GM19468 (cell line): Measurements from ENCODE around the gene CRAMP1.

Experiments used
- ATAC-seq: cut with Tn5 transposase; IDR thresholded peaks from one replicate; pipeline ENCODE4 v1.9.1; 2021; ENCODE audit warnings: mild to moderate bottlenecking, moderate library complexity, moderate number of reproducible peaks; ENCODE audit not compliant: unreplicated experiment; ENCODE audit errors: extremely low read depth

The CRAMP1 gene

GRCh38 chr16:1654505-1655268, 42.5 kb downstream of the CRAMP1 start:
- ATAC-seq, result no peak

GRCh38 chr16:1655269-1655807, 43.2 kb downstream of the CRAMP1 start:
- ATAC-seq, result no peak

- no peak for ATAC-seq
Observed at GRCh38 chr16:1655909-1656807, 44.0 kb downstream of the CRAMP1 start.

GRCh38 chr16:1656808-1657617, 44.9 kb downstream of the CRAMP1 start:
- ATAC-seq, result no peak

GRCh38 chr16:1657841-1658240, 45.7 kb downstream of the CRAMP1 start:
- ATAC-seq, result no peak

- ATAC-seq, result no peak
Observed at GRCh38 chr16:1659031-1659430, 46.9 kb downstream of the CRAMP1 start.

- no peak for ATAC-seq
Observed at GRCh38 chr16:1661826-1662225, 49.7 kb downstream of the CRAMP1 start.

GRCh38 chr16:1662543-1662942, 50.4 kb downstream of the CRAMP1 start:
- no peak for ATAC-seq

GRCh38 chr16:1665829-1666228, 53.7 kb downstream of the CRAMP1 start:
- ATAC-seq, result no peak

GRCh38 chr16:1666316-1666715, 54.2 kb downstream of the CRAMP1 start:
- no peak for ATAC-seq

- no peak for ATAC-seq
Observed at GRCh38 chr16:1667271-1667670, 55.1 kb downstream of the CRAMP1 start.

GRCh38 chr16:1667916-1668315, 55.8 kb downstream of the CRAMP1 start:
- no peak for ATAC-seq

GRCh38 chr16:1668612-1669319, 56.6 kb downstream of the CRAMP1 start:
- no peak for ATAC-seq

- no peak for ATAC-seq
Observed at GRCh38 chr16:1669698-1670097, 57.5 kb downstream of the CRAMP1 start.

- no peak for ATAC-seq
Observed at GRCh38 chr16:1670371-1670770, 58.2 kb downstream of the CRAMP1 start.

- ATAC-seq, result no peak
Observed at GRCh38 chr16:1670866-1671265, 58.7 kb downstream of the CRAMP1 start.

GRCh38 chr16:1673424-1674151, 61.4 kb downstream of the CRAMP1 start:
- no peak for ATAC-seq

- no peak for ATAC-seq
Observed at GRCh38 chr16:1674306-1674705, 62.1 kb downstream of the CRAMP1 start.
